SU-DHL-6 (cell line): ENCODE data around the gene CPLANE1.

Experiments used
- CTCF ChIP-seq: fragments of 200-600 bp; sonication (generic); IDR thresholded peaks from one replicate; pipeline ENCODE4 v1.5.1; 2017; ENCODE audit warnings: antibody characterized with exemption, mild to moderate bottlenecking, low read length, moderate library complexity; ENCODE audit not compliant: insufficient read depth, poor library complexity, severe bottlenecking
- EZH2phosphoT487 ChIP-seq: fragments of 200-600 bp; sonication (generic), shearing (Covaris generic); conservative IDR thresholded peaks from 2 replicates; pipeline ENCODE4 v1.6.1; 2018; ENCODE audit warnings: mild to moderate bottlenecking, antibody characterized with exemption, low read length, moderate library complexity, mixed read lengths

GRCh38 chr5:37234288-37234687 lies 14.9 kb downstream of the CPLANE1 start:
- no peak for TF ChIP-seq CTCF
- no peak for TF ChIP-seq EZH2phosphoT487
